ENCODE data around the gene TRIM31. TPM values are rescaled to one million over a fixed set of nuclear protein-coding genes. Genes with fewer than 3 reads are reported as not detected.

The TRIM31 gene
- total RNA-seq, 2 experiments from 2014 or later, result not detected

GRCh38 chr6:30158475-30159040 lies 45.7 kb upstream of the TRIM31 start:
- ChIA-PET POLR2A (no interaction called here), CTCF (no interaction called here)
- no peak for DNase-seq
- ATAC-seq, result peak; percentile 67
- H3K9me3 Mint-ChIP-seq, result no peaks in the 10 kb centered on the region
- no peak overlapping the region for H3K4me3 Mint-ChIP-seq
- H3K36me3 Mint-ChIP-seq (ENCODE audit: low read depth), result no peaks in the 10 kb centered on the region
- peaks cover 23% of the 10 kb centered on the region for H3K27me3 Mint-ChIP-seq
- no peak overlapping the region for H3K27ac Mint-ChIP-seq
- TF ChIP-seq CTCF (IDR thresholded peaks at IDR 0.05), result no peak
- H3K4me1 Mint-ChIP-seq (ENCODE audit: low read depth), result peaks cover 18% of the 10 kb centered on the region
- intact Hi-C loops (cut with micrococcal nuclease), result no loop called here

- intact Hi-C loops (cut with micrococcal nuclease), result no loop called here
These were observed 45.1 kb upstream of the TRIM31 start for GRCh38 chr6:30157999-30158398.

GRCh38 chr6:30157581-30157980 lies 44.7 kb upstream of the TRIM31 start:
- ATAC-seq (no peak), DNase-seq (no peak)
- H3K9me3 Mint-ChIP-seq, result no peaks in the 10 kb centered on the region
- peaks cover 12% of the 10 kb centered on the region for H3K4me1 Mint-ChIP-seq (ENCODE audit: low read depth)
- H3K27ac Mint-ChIP-seq, result no peak overlapping the region
- H3K27me3 Mint-ChIP-seq, result peaks cover 26% of the 10 kb centered on the region
- no peak overlapping the region for H3K4me3 Mint-ChIP-seq
- no peak for TF ChIP-seq CTCF (IDR thresholded peaks at IDR 0.05)
- intact Hi-C loops (cut with micrococcal nuclease), result no loop called here
- CTCF ChIA-PET, result no interaction called here
- no peaks in the 10 kb centered on the region for H3K36me3 Mint-ChIP-seq (ENCODE audit: low read depth)
- POLR2A ChIA-PET, result no interaction called here

More at GRCh38 chr6:30157999-30158398, 45.1 kb upstream of the TRIM31 start:
- Mint-ChIP-seq H3K36me3 (ENCODE audit: low read depth) (no peaks in the 10 kb centered on the region), H3K9me3 (no peaks in the 10 kb centered on the region), H3K4me1 (ENCODE audit: low read depth) (peaks cover 15% of the 10 kb centered on the region), H3K27me3 (peaks cover 26% of the 10 kb centered on the region), H3K27ac (no peak overlapping the region), H3K4me3 (no peak overlapping the region)
- TF ChIP-seq CTCF (IDR thresholded peaks at IDR 0.05), result no peak
- ChIA-PET CTCF (no interaction called here), POLR2A (no interaction called here)
- DNase-seq (no peak), ATAC-seq (no peak)

GRCh38 chr6:30156774-30157173 lies 43.9 kb upstream of the TRIM31 start:
- Mint-ChIP-seq H3K9me3 (no peaks in the 10 kb centered on the region), H3K4me1 (ENCODE audit: low read depth) (peaks cover 7% of the 10 kb centered on the region), H3K27ac (no peak overlapping the region), H3K36me3 (ENCODE audit: low read depth) (no peaks in the 10 kb centered on the region), H3K4me3 (no peak overlapping the region), H3K27me3 (peaks cover 26% of the 10 kb centered on the region)
- ChIA-PET POLR2A (no interaction called here), CTCF (no interaction called here)
- TF ChIP-seq CTCF (IDR thresholded peaks at IDR 0.05), result no peak
- ATAC-seq (no peak), DNase-seq (no peak)
- intact Hi-C loops (cut with micrococcal nuclease), result no loop called here

GRCh38 chr6:30156262-30156599 lies 43.3 kb upstream of the TRIM31 start:
- Mint-ChIP-seq H3K27ac (no peak overlapping the region), H3K4me3 (no peak overlapping the region), H3K36me3 (ENCODE audit: low read depth) (no peaks in the 10 kb centered on the region), H3K27me3 (peaks cover 26% of the 10 kb centered on the region), H3K4me1 (ENCODE audit: low read depth) (peaks cover 12% of the 10 kb centered on the region), H3K9me3 (no peaks in the 10 kb centered on the region)
- ATAC-seq (no peak), DNase-seq (no peak)
- TF ChIP-seq CTCF (IDR thresholded peaks at IDR 0.05), result no peak
- ChIA-PET POLR2A (no interaction called here), CTCF (no interaction called here)
- intact Hi-C loops (cut with micrococcal nuclease), result no loop called here

All from activated CD8-positive, alpha-beta T cell treated with anti-CD3 and anti-CD28 coated beads for 36 hours (primary cell).